Endothelial cell of umbilical vein (primary cell): ENCODE results near the gene PSG7. TPM values are rescaled to one million over a fixed set of nuclear protein-coding genes. Genes with fewer than 3 reads are reported as not detected.
"Not testable (repeated sequence)": the region's sequence is repeated elsewhere in the genome, so short reads cannot be mapped to it uniquely, and the experiment has no call there.

ENCODE experiments used
- BruUV-seq: library from RNA; stranded (reverse); fragments of 400-500 nt; replicated peaks from 2 replicates; lab custom pipeline; 2021; lab: Mats Ljungman, UMichigan
- CTCF ChIA-PET: fragments of 300-600, 350-600 bp; sonication (Branson Sonifier 250); formaldehyde crosslinking; loops from one replicate; lab custom pipeline; 2021; ENCODE audit warnings: antibody characterized with exemption, inconsistent platforms; lab: Charles Lee
- POLR2A ChIA-PET: fragments of 300-600, 350-600 bp; sonication (Branson Sonifier 250); formaldehyde crosslinking; loops from one replicate; lab custom pipeline; 2021; ENCODE audit warnings: antibody characterized with exemption, inconsistent platforms; lab: Charles Lee
- DNase-seq: peaks from one replicate; pipeline ENCODE4 v3.0.0-alpha.2; 2011; ENCODE audit warnings: low read depth, low spot score
- FAIRE-seq: peaks from 2 replicates; lab custom pipeline; 2011; peaks lifted over from hg19 to GRCh38; lab: Jason Lieb, UNC
- H2AFZ ChIP-seq: 2 replicates; pipeline ENCODE4 v1.6.0; 2012; ENCODE audit warnings: low read depth, low read length, control low read depth, inconsistent platforms
- H3K27ac ChIP-seq: 2 replicates; pipeline ENCODE4 v1.5.1; 2011; ENCODE audit warnings: low read depth, mild to moderate bottlenecking, control low read depth, low read length, moderate library complexity; ENCODE audit not compliant: insufficient read depth
- H3K27me3 ChIP-seq, 2 experiments: 2 replicates each; pipeline versions ENCODE4 v1.6.0 to v1.6.1; 2011; ENCODE audit warnings: low read length in 2 of 2, mixed read lengths in 1 of 2; ENCODE audit not compliant: control insufficient read depth in 2 of 2, insufficient read depth in 2 of 2
- H3K36me3 ChIP-seq, 2 experiments: 2 replicates in 1 of 2; 3 replicates in 1 of 2; pipeline ENCODE4 v1.5.1; 2011; ENCODE audit warnings: low read length in 2 of 2, mild to moderate bottlenecking in 1 of 2, moderate library complexity in 1 of 2; ENCODE audit not compliant: control insufficient read depth in 2 of 2, insufficient read depth in 2 of 2; ENCODE audit errors: extremely low read depth in 1 of 2
- H3K4me1 ChIP-seq: 3 replicates; pipeline ENCODE4 v1.5.1; 2011; ENCODE audit warnings: mild to moderate bottlenecking, low read length; ENCODE audit not compliant: control insufficient read depth, insufficient read depth; ENCODE audit errors: extremely low read depth
- H3K4me2 ChIP-seq: 2 replicates; pipeline ENCODE4 v1.6.1; 2011; ENCODE audit warnings: low read length, control low read depth, mixed read lengths; ENCODE audit not compliant: insufficient read depth
- H3K4me3 ChIP-seq, 3 experiments: fragments of 200-600 bp in 1 of 3; sonication (generic), shearing (Covaris generic) in 1 of 3; replicated peaks in 1 of 3; 2 replicates each; pipeline ENCODE4 v1.5.1; 2011 to 2016; ENCODE audit warnings: control low read depth in 3 of 3, low read length in 3 of 3, mild to moderate bottlenecking in 2 of 3, inconsistent platforms in 1 of 3, low read depth in 1 of 3, moderate library complexity in 1 of 3; ENCODE audit not compliant: insufficient read depth in 1 of 3
- H3K79me2 ChIP-seq: 2 replicates; pipeline ENCODE4 v1.6.0; 2012; ENCODE audit warnings: low read length, inconsistent platforms; ENCODE audit not compliant: control insufficient read depth, insufficient read depth
- H3K9ac ChIP-seq: replicated peaks from 2 replicates; pipeline ENCODE3; 2011; ENCODE audit warnings: low read length, control low read depth; ENCODE audit not compliant: insufficient read depth; ENCODE audit errors: extremely low read depth
- H3K9me1 ChIP-seq: replicated peaks from 3 replicates; pipeline ENCODE4 v1.6.0; 2011; ENCODE audit warnings: mild to moderate bottlenecking, low read length; ENCODE audit not compliant: control insufficient read depth, insufficient read depth; ENCODE audit errors: extremely low read depth
- H3K9me3 ChIP-seq: replicated peaks from 2 replicates; pipeline ENCODE4 v1.5.1; 2012; ENCODE audit warnings: low read length, inconsistent platforms; ENCODE audit not compliant: control insufficient read depth, insufficient read depth
- H4K20me1 ChIP-seq: replicated peaks from 2 replicates; pipeline ENCODE3; 2011; ENCODE audit warnings: mild to moderate bottlenecking, low read length; ENCODE audit not compliant: control insufficient read depth, insufficient read depth; ENCODE audit errors: extremely low read depth
- CTCF ChIP-seq, 2 donors: IDR thresholded peaks; 1 replicate in 1 of 2; 2 replicates in 1 of 2; pipeline ENCODE4 v1.5.1; 2011; ENCODE audit warnings: low read length in 2 of 2, mild to moderate bottlenecking in 2 of 2, moderate library complexity in 2 of 2, control low read depth in 1 of 2, inconsistent platforms in 1 of 2, low read depth in 1 of 2; ENCODE audit not compliant: insufficient read depth in 1 of 2; ENCODE audit errors: extremely low read depth in 1 of 2
- EZH2 ChIP-seq: IDR thresholded peaks from 2 replicates; pipeline ENCODE4 v1.6.1; 2012; ENCODE audit warnings: borderline replicate concordance, low read depth, mild to moderate bottlenecking, moderate library complexity, low read length, inconsistent platforms; ENCODE audit not compliant: severe bottlenecking
- FOS ChIP-seq: IDR thresholded peaks from 2 replicates; pipeline ENCODE4 v1.6.1; 2011; ENCODE audit warnings: mild to moderate bottlenecking, low read length, moderate library complexity, borderline replicate concordance; ENCODE audit not compliant: insufficient read depth
- GATA2 ChIP-seq: IDR thresholded peaks from 2 replicates; pipeline ENCODE4 v1.7.0; 2011; ENCODE audit warnings: low read depth, mild to moderate bottlenecking, moderate library complexity, mixed read lengths, low read length; ENCODE audit not compliant: insufficient read length, insufficient read depth
- JUN ChIP-seq: IDR thresholded peaks from 2 replicates; pipeline ENCODE4 v1.6.1; 2011; ENCODE audit warnings: borderline replicate concordance, low read depth; ENCODE audit not compliant: insufficient read length, insufficient read depth
- MAX ChIP-seq: IDR thresholded peaks from 2 replicates; pipeline ENCODE4 v1.6.1; 2011; ENCODE audit not compliant: insufficient read depth, insufficient read length
- MYC ChIP-seq: IDR thresholded peaks from one replicate; pipeline ENCODE4 v1.6.1; 2011; ENCODE audit warnings: mild to moderate bottlenecking, low read depth, low read length
- POLR2A ChIP-seq: IDR thresholded peaks from 2 replicates; pipeline ENCODE4 v1.6.1; 2012; ENCODE audit warnings: low read depth, mild to moderate bottlenecking, control low read depth, low read length
- POLR2AphosphoS5 ChIP-seq: IDR thresholded peaks from 2 replicates; pipeline ENCODE4 v1.6.1; 2012; ENCODE audit warnings: low read depth, mild to moderate bottlenecking, control low read depth, low read length, moderate library complexity; ENCODE audit not compliant: insufficient read depth
- dilution Hi-C: fragments of 300-500 bp; cut with MboI; formaldehyde crosslinking; loops from one replicate; pipeline ENCODE4 v1.15.0; 2019; ENCODE audit warnings: low sequenced_read_pairs; ENCODE audit not compliant: extremely low pct_ligation_motif_present
- intact Hi-C: fragments of 100-400 bp; cut with micrococcal nuclease; formaldehyde crosslinking; loops from one replicate; pipeline ENCODE4 v1.10.0; 2022
- polyA plus RNA-seq, 4 experiments: library from polyadenylated mRNA; depleted of rRNA in 3 of 4; stranded (reverse) in 3 of 4; unstranded in 1 of 4; fragments of >200 nt; gene quantifications; 2 replicates each; pipeline versions ENCODE4 v1.2.1 to v1.2.3, GENCODE V29; 2011 to 2012; ENCODE audit warnings: missing spikeins in 1 of 4
- total RNA-seq: library from RNA; stranded (reverse); gene quantifications from 2 replicates; pipeline ENCODE4 v1.2.3, GENCODE V29; 2021

The PSG7 gene
- total and polyA plus RNA-seq, 2 donors (not counting 3 experiments of a cell fraction or from before 2014, with no cell fraction given), result not detected

GRCh38 chr19:42971451-42971850 is 34.4 kb upstream of the PSG7 start:
- H3K36me3 ChIP-seq, H2AFZ ChIP-seq, H3K79me2 ChIP-seq, H3K4me2 ChIP-seq, CTCF ChIA-PET, H3K27me3 ChIP-seq, BruUV-seq, dilution Hi-C loops, DNase-seq, H4K20me1 ChIP-seq, intact Hi-C loops, POLR2A ChIA-PET, H3K9ac ChIP-seq, H3K4me3 ChIP-seq, H3K9me3 ChIP-seq, H3K9me1 ChIP-seq, H3K27ac ChIP-seq, H3K4me1 ChIP-seq, FAIRE-seq: not testable (repeated sequence)

GRCh38 chr19:42965176-42965575 is 28.2 kb upstream of the PSG7 start:
- H3K9me3 ChIP-seq, result no peaks in the 10 kb centered on the region
- no TSS peak for BruUV-seq
- ChIA-PET POLR2A (no interaction called here), CTCF (no interaction called here)
- dilution Hi-C loops, result no loop called here
- H3K27me3 ChIP-seq, result no peaks in the 10 kb centered on the region
- no peaks in the 10 kb centered on the region for H3K9me1 ChIP-seq
- no peak overlapping the region for H3K4me2 ChIP-seq
- intact Hi-C loops, result no loop called here
- no peak overlapping the region for H3K9ac ChIP-seq
- H3K79me2 ChIP-seq, result no peaks in the 10 kb centered on the region
- TF ChIP-seq MYC (no peak), POLR2A (no peak), MAX (no peak), JUN (no peak), FOS (no peak), EZH2 (no peak), GATA2 (no peak), CTCF (IDR thresholded peaks at IDR 0.05; ENCODE audit: extremely low read depth in 1 of 2, insufficient read depth in 1 of 2, low read depth in 1 of 2, low read length in 2 of 2) (no peak), POLR2AphosphoS5 (no peak)
- no peak overlapping the region for H3K27ac ChIP-seq
- no peak for FAIRE-seq
- H3K36me3 ChIP-seq, result no peaks in the 10 kb centered on the region
- H2AFZ ChIP-seq, result no peak overlapping the region
- no peaks in the 10 kb centered on the region for H3K4me1 ChIP-seq
- H3K4me3 ChIP-seq, result no peak overlapping the region
- no peaks in the 10 kb centered on the region for H4K20me1 ChIP-seq
- DNase-seq, result no peak
